GM12878 (cell line): ENCODE data around the gene CLINT1.

ENCODE experiments used
- FOXM1 ChIP-seq: IDR thresholded peaks from 2 replicates; pipeline ENCODE4 v1.6.1; 2012; ENCODE audit warnings: low read depth, mild to moderate bottlenecking, inconsistent platforms, low read length, moderate library complexity
- TF ChIP-seq, protein P1 (sequence below): fragments of 450-650 bp; IDR thresholded peaks from 2 replicates; pipeline ENCODE4 v1.6.1; 2016; ENCODE audit warnings: mild to moderate bottlenecking, moderate library complexity, borderline replicate concordance

DNA sequence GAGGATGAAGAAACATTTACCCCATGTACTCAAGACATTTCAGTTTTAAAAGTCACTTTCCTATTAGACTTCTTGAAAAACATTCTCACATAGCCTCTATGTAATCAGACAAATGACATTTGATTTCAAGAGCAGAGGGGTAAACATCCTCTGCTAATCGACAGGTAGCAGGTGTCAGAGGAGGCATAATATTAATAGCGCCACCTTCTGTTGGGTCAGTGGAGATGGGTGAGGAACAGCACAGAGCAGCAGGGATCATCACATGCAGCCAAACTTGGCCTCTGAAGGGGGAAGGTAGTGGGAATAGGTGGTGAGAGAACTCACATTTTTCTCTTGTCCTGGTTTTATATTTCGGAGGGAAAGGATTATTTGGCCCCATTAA, 118.7 kb downstream of the CLINT1 start:
- TF ChIP-seq FOXM1 = no peak
- TF ChIP-seq, protein P1, sequence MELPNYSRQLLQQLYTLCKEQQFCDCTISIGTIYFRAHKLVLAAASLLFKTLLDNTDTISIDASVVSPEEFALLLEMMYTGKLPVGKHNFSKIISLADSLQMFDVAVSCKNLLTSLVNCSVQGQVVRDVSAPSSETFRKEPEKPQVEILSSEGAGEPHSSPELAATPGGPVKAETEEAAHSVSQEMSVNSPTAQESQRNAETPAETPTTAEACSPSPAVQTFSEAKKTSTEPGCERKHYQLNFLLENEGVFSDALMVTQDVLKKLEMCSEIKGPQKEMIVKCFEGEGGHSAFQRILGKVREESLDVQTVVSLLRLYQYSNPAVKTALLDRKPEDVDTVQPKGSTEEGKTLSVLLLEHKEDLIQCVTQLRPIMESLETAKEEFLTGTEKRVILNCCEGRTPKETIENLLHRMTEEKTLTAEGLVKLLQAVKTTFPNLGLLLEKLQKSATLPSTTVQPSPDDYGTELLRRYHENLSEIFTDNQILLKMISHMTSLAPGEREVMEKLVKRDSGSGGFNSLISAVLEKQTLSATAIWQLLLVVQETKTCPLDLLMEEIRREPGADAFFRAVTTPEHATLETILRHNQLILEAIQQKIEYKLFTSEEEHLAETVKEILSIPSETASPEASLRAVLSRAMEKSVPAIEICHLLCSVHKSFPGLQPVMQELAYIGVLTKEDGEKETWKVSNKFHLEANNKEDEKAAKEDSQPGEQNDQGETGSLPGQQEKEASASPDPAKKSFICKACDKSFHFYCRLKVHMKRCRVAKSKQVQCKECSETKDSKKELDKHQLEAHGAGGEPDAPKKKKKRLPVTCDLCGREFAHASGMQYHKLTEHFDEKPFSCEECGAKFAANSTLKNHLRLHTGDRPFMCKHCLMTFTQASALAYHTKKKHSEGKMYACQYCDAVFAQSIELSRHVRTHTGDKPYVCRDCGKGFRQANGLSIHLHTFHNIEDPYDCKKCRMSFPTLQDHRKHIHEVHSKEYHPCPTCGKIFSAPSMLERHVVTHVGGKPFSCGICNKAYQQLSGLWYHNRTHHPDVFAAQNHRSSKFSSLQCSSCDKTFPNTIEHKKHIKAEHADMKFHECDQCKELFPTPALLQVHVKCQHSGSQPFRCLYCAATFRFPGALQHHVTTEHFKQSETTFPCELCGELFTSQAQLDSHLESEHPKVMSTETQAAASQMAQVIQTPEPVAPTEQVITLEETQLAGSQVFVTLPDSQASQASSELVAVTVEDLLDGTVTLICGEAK = no peak
